AG04450 (cell line): ENCODE data around the gene FCRL2. TPM values are rescaled to one million over a fixed set of nuclear protein-coding genes. Genes with fewer than 3 reads are reported as not detected.

Source experiments
- CTCF ChIA-PET: fragments of 300-600, 350-600 bp; formaldehyde crosslinking; extraction: SDS; loops from one replicate; lab custom pipeline; 2022; ENCODE audit warnings: antibody characterized with exemption, inconsistent platforms; lab: Charles Lee
- POLR2A ChIA-PET: fragments of 350-600 bp; formaldehyde crosslinking; extraction: SDS; loops from one replicate; lab custom pipeline; 2021; ENCODE audit warnings: antibody characterized with exemption, inconsistent platforms; lab: Yijun Ruan, JAX
- DNase-seq: peaks from one replicate; pipeline ENCODE4 v3.0.0-alpha.2; 2011; ENCODE audit warnings: low read depth, low spot score
- H3K27ac ChIP-seq: one replicate; pipeline ENCODE4 v1.5.1; 2012; ENCODE audit warnings: low read depth, low read length, control low read depth
- H3K27me3 ChIP-seq: one replicate; pipeline ENCODE4 v1.6.0; 2012; ENCODE audit warnings: low read length; ENCODE audit not compliant: control insufficient read depth, insufficient read depth
- H3K4me3 ChIP-seq: 2 replicates; pipeline ENCODE4 v1.5.1; 2011; ENCODE audit warnings: mild to moderate bottlenecking, low read depth, low read length, control low read depth
- H3K9me3 ChIP-seq: 2 replicates; pipeline ENCODE4 v1.5.1; 2012; ENCODE audit warnings: low read length; ENCODE audit not compliant: control insufficient read depth, insufficient read depth
- CTCF ChIP-seq: IDR thresholded peaks from 2 replicates; pipeline ENCODE4 v1.5.1; 2011; ENCODE audit warnings: low read depth, low read length, control low read depth, inconsistent platforms
- polyA plus RNA-seq: library from polyadenylated mRNA; depleted of rRNA; stranded (reverse); fragments of >200 nt; gene quantifications from 2 replicates; pipeline ENCODE4 v1.2.3, GENCODE V29; 2011; rRNA removed

The FCRL2 gene
- polyA plus RNA-seq, 1 experiment, result not detected

- H3K27ac ChIP-seq, result no peak overlapping the region
- ChIA-PET CTCF (interaction anchor here (1.0 kb wide), 1 partner anchor 190 kb away, joined by 4 read pairs; no protein-coding TSS in a partner anchor), POLR2A (no interaction called here)
- H3K4me3 ChIP-seq, result no peak overlapping the region
- no peak for TF ChIP-seq CTCF
- H3K9me3 ChIP-seq, result no peaks in the 10 kb centered on the region
- no peak for DNase-seq
- peaks cover 3% of the 10 kb centered on the region for H3K27me3 ChIP-seq
Observed at GRCh38 chr1:157696966-157697628, 79.8 kb downstream of the FCRL2 start.

Other genes starting within 250 kb of the FCRL2 start
- not detected in 2 replicates for gene FCRL5, start 224.6 kb downstream of the FCRL2 start, polyA plus RNA-seq
- gene FCRL4, start 179.0 kb downstream of the FCRL2 start, polyA plus RNA-seq, result not detected in 2 replicates
- gene FCRL3, start 76.4 kb downstream of the FCRL2 start, polyA plus RNA-seq, result not detected in 2 replicates
- not detected in 2 replicates for gene FCRL1, start 43.0 kb upstream of the FCRL2 start, polyA plus RNA-seq
- not detected in 2 replicates for gene CD5L, start 64.7 kb upstream of the FCRL2 start, polyA plus RNA-seq
- gene KIRREL1, start 216.5 kb upstream of the FCRL2 start, polyA plus RNA-seq, result 42.3 and 53.7 TPM in 2 replicates